ENCODE results near the gene TXNDC2.
"Not testable (repeated sequence)": the region's sequence is repeated elsewhere in the genome, so short reads cannot be mapped to it uniquely, and the experiment has no call there.

TXNDC2 gene

GRCh38 chr18:9885170-9886004 lies at the start of gene TXNDC2:
Gene TXNDC2, plus strand, starts transcription at chr18:9885973. Its CDS starts 708 bp downstream, at chr18:9886681.
- DNase-seq (ENCODE audit: low read depth), result no peak

DNA sequence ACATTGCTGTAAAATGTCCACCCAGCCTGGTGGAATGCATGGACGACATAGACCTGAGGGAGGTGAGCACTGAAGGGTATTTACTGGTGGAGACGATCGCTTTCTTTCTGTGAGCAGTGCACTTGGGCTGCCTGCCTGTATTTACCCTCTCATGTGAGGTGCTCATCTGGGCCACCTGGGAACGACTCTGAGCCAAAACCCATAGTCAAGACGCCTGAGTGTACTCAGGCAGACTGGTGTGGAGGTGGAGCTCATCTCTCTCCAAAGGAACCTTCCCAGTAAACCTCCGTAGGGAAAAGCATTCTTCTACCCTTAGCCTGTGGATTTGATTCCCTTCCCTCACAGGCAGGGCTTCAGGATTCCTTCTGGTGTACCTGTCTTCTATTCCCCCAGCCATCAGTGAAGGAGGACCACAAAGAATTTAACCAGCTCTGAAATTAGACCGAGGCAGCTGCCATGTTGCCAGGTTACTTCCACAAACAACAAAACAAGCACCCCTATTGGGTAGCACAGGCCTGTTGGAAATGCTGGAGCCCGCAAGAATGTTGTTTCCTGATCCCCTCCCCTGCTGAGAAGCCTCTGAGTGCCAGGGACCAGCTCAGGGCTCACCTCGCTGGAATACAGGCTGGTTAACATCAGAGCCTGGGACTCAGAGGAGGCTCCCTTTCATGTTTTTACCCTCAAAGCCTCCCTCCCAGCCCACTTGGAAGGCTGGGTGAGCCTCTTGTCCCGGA lies 47.5 kb upstream of the TXNDC2 start:
- DNase-seq (ENCODE audit: low read depth), result no peak

GRCh38 chr18:9839211-9839610 lies 46.6 kb upstream of the TXNDC2 start:
- DNase-seq (ENCODE audit: low read depth), result no peak

- no peak for DNase-seq (ENCODE audit: low read depth)
Measured at GRCh38 chr18:9839853-9840252, 45.9 kb upstream of the TXNDC2 start.

DNA sequence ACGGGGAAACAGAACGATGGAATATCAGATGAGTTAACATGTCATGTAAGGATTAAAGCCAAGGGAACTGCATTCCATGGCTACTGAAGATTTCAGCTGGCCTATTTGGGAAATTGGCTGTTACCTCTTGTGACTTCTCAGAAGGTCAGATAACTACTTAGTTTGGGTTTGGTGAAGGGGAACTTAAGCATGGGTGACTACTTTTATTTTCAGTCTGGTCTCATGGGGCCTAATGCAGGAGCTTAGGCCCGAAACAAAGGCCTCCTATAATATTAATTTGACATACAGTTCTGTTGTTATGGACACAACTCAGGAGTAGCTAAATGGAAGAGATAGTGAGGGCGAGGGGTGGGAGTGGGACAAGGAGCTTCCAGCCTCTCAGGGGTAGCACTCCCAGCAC lies 44.0 kb upstream of the TXNDC2 start:
- no peak for DNase-seq (ENCODE audit: low read depth)

GRCh38 chr18:9842448-9842847 lies 43.3 kb upstream of the TXNDC2 start:
- DNase-seq (ENCODE audit: low read depth), result no peak

DNA sequence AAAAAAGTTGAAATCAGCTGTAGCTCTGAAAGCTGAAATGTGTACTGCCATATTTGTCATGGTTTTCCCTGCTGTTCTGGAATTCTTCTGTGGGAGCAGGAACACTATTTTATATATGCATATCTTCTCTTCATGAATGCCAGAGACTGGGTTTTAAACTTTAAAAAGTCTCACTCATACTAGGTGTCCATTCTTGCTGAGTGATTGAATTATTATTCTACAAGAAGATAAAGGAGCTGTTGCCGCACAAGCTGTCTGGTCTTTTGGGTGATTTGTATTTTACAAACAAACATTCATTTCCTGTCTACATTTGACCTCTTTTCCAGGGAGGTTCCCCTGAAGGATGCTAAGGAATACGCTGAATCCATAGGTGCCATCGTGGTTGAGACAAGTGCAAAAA lies 40.5 kb upstream of the TXNDC2 start:
- no peak for DNase-seq (ENCODE audit: low read depth)

GRCh38 chr18:9846162-9846925 lies 39.4 kb upstream of the TXNDC2 start:
- DNase-seq (ENCODE audit: low read depth), result no peak

- DNase-seq (ENCODE audit: low read depth), result no peak
Measured at GRCh38 chr18:9848170-9848879, 37.4 kb upstream of the TXNDC2 start.

DNA sequence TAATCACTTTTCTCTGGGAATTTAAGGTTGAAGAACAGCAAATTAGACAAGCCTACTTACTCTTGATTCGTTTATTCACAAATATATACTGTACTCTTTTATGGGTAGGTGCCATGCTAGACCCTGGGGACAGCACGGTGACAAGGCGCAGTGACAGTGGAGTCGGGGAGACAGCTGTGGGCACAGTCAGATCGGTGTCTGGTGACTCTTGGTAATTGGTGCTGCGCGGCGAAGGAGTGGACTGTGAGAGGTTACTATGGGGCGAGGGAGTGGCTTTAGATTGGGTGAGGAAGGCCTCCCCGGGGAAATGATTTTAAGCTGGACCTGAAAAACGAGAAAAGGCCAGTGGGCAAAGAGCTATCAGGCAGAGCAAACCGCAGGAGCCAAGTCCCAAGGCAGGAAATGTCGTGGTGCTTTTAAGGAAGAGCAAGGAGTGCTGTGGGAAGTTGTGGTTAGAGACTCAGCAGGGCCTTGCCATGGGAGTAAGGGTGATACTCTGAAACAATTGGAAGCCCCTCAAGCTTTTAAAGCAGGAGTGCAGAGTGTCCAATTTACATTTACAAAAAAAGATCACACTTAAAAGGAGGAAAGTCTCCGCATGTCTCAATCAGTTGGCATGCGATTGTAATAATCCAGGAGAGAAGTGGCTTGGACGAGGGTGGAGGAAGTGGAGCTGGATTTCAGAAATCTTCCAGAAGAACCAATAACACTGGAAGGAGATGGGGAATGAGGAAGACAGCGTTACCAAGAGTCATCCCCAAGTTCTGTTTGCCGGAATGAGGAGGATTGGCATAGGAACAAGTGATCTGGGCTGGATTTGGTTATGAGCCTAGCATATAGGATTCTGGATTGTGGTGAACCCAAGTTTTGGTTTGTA lies 36.1 kb upstream of the TXNDC2 start:
- no peak for DNase-seq (ENCODE audit: low read depth)

- DNase-seq (ENCODE audit: low read depth), result no peak
Measured at GRCh38 chr18:9850309-9850708, 35.5 kb upstream of the TXNDC2 start.

- no peak for DNase-seq (ENCODE audit: low read depth)
Measured at GRCh38 chr18:9851511-9851910, 34.3 kb upstream of the TXNDC2 start.

- no peak for DNase-seq (ENCODE audit: low read depth)
Measured at GRCh38 chr18:9852266-9853081, 33.3 kb upstream of the TXNDC2 start.

DNA sequence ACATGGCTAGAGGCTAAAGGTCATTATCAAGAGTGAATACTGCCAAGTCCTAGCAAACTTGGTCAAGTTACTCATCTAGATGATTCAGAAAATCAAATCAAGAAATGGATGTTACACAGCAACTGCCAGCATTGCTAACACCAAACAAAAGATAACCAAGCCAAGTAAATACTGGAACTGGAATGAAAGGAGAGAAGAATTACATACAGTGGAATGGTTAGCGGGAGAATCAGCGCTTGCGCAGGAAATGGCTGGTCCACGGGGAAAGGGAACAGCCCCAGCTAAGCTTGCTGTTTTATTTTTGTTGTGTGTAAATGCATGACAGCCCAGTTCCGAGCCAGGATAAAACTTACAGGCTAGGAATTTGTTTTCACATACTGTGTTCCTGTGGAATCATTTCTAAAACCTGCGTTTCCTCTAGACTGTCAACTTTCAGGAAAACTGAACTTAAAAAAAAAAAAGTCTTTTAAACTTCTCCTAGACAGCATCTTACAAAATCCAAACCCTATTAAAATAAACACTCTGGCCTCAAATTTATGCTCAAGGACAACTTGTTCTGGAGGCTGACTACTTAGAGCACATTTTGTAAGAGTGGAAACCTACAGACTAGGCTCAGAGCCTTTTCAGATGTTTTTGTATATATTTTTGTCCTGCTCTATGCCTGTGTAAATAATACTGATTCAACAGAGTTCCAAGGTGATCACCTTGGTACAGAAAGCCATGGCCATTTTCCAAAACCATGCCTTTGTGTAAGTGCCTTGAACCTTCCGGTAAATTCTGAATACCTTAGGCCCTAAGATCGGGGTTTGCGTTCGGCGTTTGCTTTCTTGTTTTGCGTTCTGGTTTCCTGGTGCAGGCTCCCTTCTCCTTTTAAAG lies 30.7 kb upstream of the TXNDC2 start:
- DNase-seq (ENCODE audit: low read depth), result no peak

DNA sequence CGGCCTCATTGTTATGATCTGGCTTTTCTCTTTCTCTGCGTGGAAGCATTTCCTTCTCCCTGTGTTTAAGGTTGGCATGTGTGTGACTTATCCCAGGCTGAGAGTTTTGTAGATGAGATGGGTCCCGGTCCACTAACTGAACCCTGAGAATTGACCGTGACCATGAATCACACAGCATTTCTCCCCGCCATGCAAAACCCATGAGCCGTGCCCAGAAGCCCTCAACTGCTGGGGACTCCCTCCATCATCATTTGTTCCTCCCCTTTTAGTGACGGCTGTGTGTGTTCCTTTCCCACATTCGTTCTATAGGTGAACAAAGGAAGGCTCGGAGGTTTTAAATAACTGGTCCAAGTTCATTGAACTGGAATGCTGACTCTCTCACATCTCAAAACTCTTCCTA lies 30.1 kb upstream of the TXNDC2 start:
- no peak for DNase-seq (ENCODE audit: low read depth)

- no peak for DNase-seq (ENCODE audit: low read depth)
Measured at GRCh38 chr18:9856092-9856491, 29.7 kb upstream of the TXNDC2 start.

- not testable (repeated sequence) for DNase-seq (ENCODE audit: low read depth)
Measured at GRCh38 chr18:9857479-9857998, 28.2 kb upstream of the TXNDC2 start.

- no peak for DNase-seq (ENCODE audit: low read depth)
Measured at GRCh38 chr18:9858642-9859041, 27.1 kb upstream of the TXNDC2 start.

GRCh38 chr18:9859232-9859631 lies 26.5 kb upstream of the TXNDC2 start:
- DNase-seq (ENCODE audit: low read depth), result no peak

Measured in stimulated activated CD8-positive, alpha-beta memory T cell treated with anti-CD3 and anti-CD28 coated beads, Interleukin-12 subunit alpha, Interleukin-12 subunit beta, amount 100 ng/mL, for 4 hours (primary cell).